ENCODE data around the gene METTL16.

Gene METTL16

GRCh38 chr17:2379489-2380225 lies 132.0 kb downstream of the METTL16 start:
- Histone ChIP-seq H3K9me3 (ENCODE audit: insufficient read depth, low read depth, low read length) (peaks cover 2% of the 10 kb centered on the region), H3K27ac (ENCODE audit: low read depth, low read length) (peak overlapping the region; percentile 70), H2BK12ac (ENCODE audit: low read length) (peak overlapping the region; percentile 38), H3K79me1 (ENCODE audit: low read length) (peaks cover 52% of the 10 kb centered on the region), H3K18ac (ENCODE audit: low read length) (peak overlapping the region; percentile 12), H2BK5ac (ENCODE audit: low read depth, low read length, poor library complexity) (peak overlapping the region; percentile 5), H3K79me2 (ENCODE audit: control insufficient read depth, insufficient read depth, low read length, poor library complexity) (peaks cover 5% of the 10 kb centered on the region), H3K9ac (ENCODE audit: low read length) (no peak overlapping the region), H3K36me3 (ENCODE audit: control insufficient read depth in 1 of 2, insufficient read depth in 2 of 2, low read length in 2 of 2) (peaks cover 37 to 43% of the 10 kb centered on the region in 2 experiments), H2AK5ac (ENCODE audit: low read length) (peak overlapping the region; percentile 33), H3K27me3 (ENCODE audit: insufficient read depth, low read length) (no peaks in the 10 kb centered on the region), H3K23ac (ENCODE audit: low read length) (no peak overlapping the region), H4K91ac (ENCODE audit: low read depth, low read length) (peak overlapping the region; percentile 49), H2AFZ (ENCODE audit: insufficient read depth, low read length, poor library complexity) (no peak overlapping the region), H3K4me1 (ENCODE audit: control insufficient read depth in 1 of 2, insufficient read depth in 2 of 2, low read length in 2 of 2) (peaks cover 56 to 68% of the 10 kb centered on the region in 2 experiments), H3K4me3 (ENCODE audit: low read depth, low read length) (no peak overlapping the region), H2BK120ac (ENCODE audit: insufficient read depth, low read length, poor library complexity) (peak overlapping the region; percentile 21), H3K4me2 (ENCODE audit: low read length) (no peak overlapping the region), H3K14ac (ENCODE audit: low read length) (peak overlapping the region; percentile 14), H4K12ac (ENCODE audit: low read depth, low read length) (no peak overlapping the region), H3K4ac (ENCODE audit: low read depth, low read length) (no peak overlapping the region), H4K8ac (ENCODE audit: low read depth, low read length) (peak overlapping the region; percentile 3)
- no CpG with 5 or more reads among the region's 25 CpGs for WGBS (ENCODE audit: extremely low coverage, insufficient coverage, insufficient read length)
- no peak for DNase-seq

- H3K23ac ChIP-seq (ENCODE audit: low read length), result no peak overlapping the region
- no peak overlapping the region for H3K4ac ChIP-seq (ENCODE audit: low read depth, low read length)
- H3K14ac ChIP-seq (ENCODE audit: low read length), result no peak overlapping the region
- H2BK120ac ChIP-seq (ENCODE audit: insufficient read depth, low read length, poor library complexity), result no peak overlapping the region
- no peak overlapping the region for H2AK5ac ChIP-seq (ENCODE audit: low read length)
- H2BK12ac ChIP-seq (ENCODE audit: low read length), result no peak overlapping the region
- H3K27ac ChIP-seq (ENCODE audit: low read depth, low read length), result no peak overlapping the region
- no peak overlapping the region for H2AFZ ChIP-seq (ENCODE audit: insufficient read depth, low read length, poor library complexity)
- peaks cover 2% of the 10 kb centered on the region for H3K9me3 ChIP-seq (ENCODE audit: insufficient read depth, low read depth, low read length)
- H3K27me3 ChIP-seq (ENCODE audit: insufficient read depth, low read length), result no peaks in the 10 kb centered on the region
- H3K4me2 ChIP-seq (ENCODE audit: low read length), result no peak overlapping the region
- no peak overlapping the region for H4K12ac ChIP-seq (ENCODE audit: low read depth, low read length)
- peaks cover 5% of the 10 kb centered on the region for H3K79me2 ChIP-seq (ENCODE audit: control insufficient read depth, insufficient read depth, low read length, poor library complexity)
- peaks cover 49% of the 10 kb centered on the region for H3K79me1 ChIP-seq (ENCODE audit: low read length)
- no peak overlapping the region for H4K8ac ChIP-seq (ENCODE audit: low read depth, low read length)
- no peak overlapping the region for H3K9ac ChIP-seq (ENCODE audit: low read length)
- peaks cover 37 to 43% of the 10 kb centered on the region in 2 experiments for H3K36me3 ChIP-seq (ENCODE audit: control insufficient read depth in 1 of 2, insufficient read depth in 2 of 2, low read length in 2 of 2)
- H2BK5ac ChIP-seq (ENCODE audit: low read depth, low read length, poor library complexity), result no peak overlapping the region
- H3K4me1 ChIP-seq (ENCODE audit: control insufficient read depth in 1 of 2, insufficient read depth in 2 of 2, low read length in 2 of 2), result peaks cover 57 to 67% of the 10 kb centered on the region in 2 experiments
- no peak overlapping the region for H3K18ac ChIP-seq (ENCODE audit: low read length)
- no peak for DNase-seq
- no peak overlapping the region for H4K91ac ChIP-seq (ENCODE audit: low read depth, low read length)
- WGBS (ENCODE audit: extremely low coverage, insufficient coverage, insufficient read length), result no CpG with 5 or more reads among the region's 11 CpGs
- H3K4me3 ChIP-seq (ENCODE audit: low read depth, low read length), result no peak overlapping the region
Measured at GRCh38 chr17:2378905-2379304, 132.8 kb downstream of the METTL16 start.

GRCh38 chr17:2377659-2378058 lies 134.0 kb downstream of the METTL16 start:
- no peak overlapping the region for H2AFZ ChIP-seq (ENCODE audit: insufficient read depth, low read length, poor library complexity)
- no peak overlapping the region for H2BK12ac ChIP-seq (ENCODE audit: low read length)
- H2BK5ac ChIP-seq (ENCODE audit: low read depth, low read length, poor library complexity), result no peak overlapping the region
- H2BK120ac ChIP-seq (ENCODE audit: insufficient read depth, low read length, poor library complexity), result no peak overlapping the region
- no peak overlapping the region for H3K18ac ChIP-seq (ENCODE audit: low read length)
- H4K8ac ChIP-seq (ENCODE audit: low read depth, low read length), result no peak overlapping the region
- H4K12ac ChIP-seq (ENCODE audit: low read depth, low read length), result no peak overlapping the region
- no CpG with 5 or more reads among the region's 10 CpGs for WGBS (ENCODE audit: extremely low coverage, insufficient coverage, insufficient read length)
- no peaks in the 10 kb centered on the region for H3K27me3 ChIP-seq (ENCODE audit: insufficient read depth, low read length)
- no peak for DNase-seq
- peaks cover 41% of the 10 kb centered on the region for H3K79me1 ChIP-seq (ENCODE audit: low read length)
- no peak overlapping the region for H3K27ac ChIP-seq (ENCODE audit: low read depth, low read length)
- no peak overlapping the region for H3K4me2 ChIP-seq (ENCODE audit: low read length)
- no peak overlapping the region for H3K4me3 ChIP-seq (ENCODE audit: low read depth, low read length)
- no peak overlapping the region for H3K23ac ChIP-seq (ENCODE audit: low read length)
- peaks cover 49 to 57% of the 10 kb centered on the region in 2 experiments for H3K4me1 ChIP-seq (ENCODE audit: control insufficient read depth in 1 of 2, insufficient read depth in 2 of 2, low read length in 2 of 2)
- H3K14ac ChIP-seq (ENCODE audit: low read length), result no peak overlapping the region
- no peak overlapping the region for H3K9ac ChIP-seq (ENCODE audit: low read length)
- no peak overlapping the region for H4K91ac ChIP-seq (ENCODE audit: low read depth, low read length)
- H3K9me3 ChIP-seq (ENCODE audit: insufficient read depth, low read depth, low read length), result peaks cover 5% of the 10 kb centered on the region
- H3K36me3 ChIP-seq (ENCODE audit: control insufficient read depth in 1 of 2, insufficient read depth in 2 of 2, low read length in 2 of 2), result peaks cover 47 to 54% of the 10 kb centered on the region in 2 experiments
- peaks cover 5% of the 10 kb centered on the region for H3K79me2 ChIP-seq (ENCODE audit: control insufficient read depth, insufficient read depth, low read length, poor library complexity)
- no peak overlapping the region for H2AK5ac ChIP-seq (ENCODE audit: low read length)
- no peak overlapping the region for H3K4ac ChIP-seq (ENCODE audit: low read depth, low read length)

GRCh38 chr17:2376107-2376506 lies 135.6 kb downstream of the METTL16 start:
- H2AFZ ChIP-seq (ENCODE audit: insufficient read depth, low read length, poor library complexity), result no peak overlapping the region
- peaks cover 28% of the 10 kb centered on the region for H3K79me1 ChIP-seq (ENCODE audit: low read length)
- H3K4me2 ChIP-seq (ENCODE audit: low read length), result no peak overlapping the region
- H3K4me3 ChIP-seq (ENCODE audit: low read depth, low read length), result no peak overlapping the region
- H4K8ac ChIP-seq (ENCODE audit: low read depth, low read length), result no peak overlapping the region
- H4K12ac ChIP-seq (ENCODE audit: low read depth, low read length), result no peak overlapping the region
- H3K23ac ChIP-seq (ENCODE audit: low read length), result no peak overlapping the region
- no peak overlapping the region for H2BK12ac ChIP-seq (ENCODE audit: low read length)
- WGBS (ENCODE audit: extremely low coverage, insufficient coverage, insufficient read length), result no CpG with 5 or more reads among the region's 14 CpGs
- H3K79me2 ChIP-seq (ENCODE audit: control insufficient read depth, insufficient read depth, low read length, poor library complexity), result peaks cover under 1% of the 10 kb centered on the region
- peaks cover 55 to 60% of the 10 kb centered on the region in 2 experiments for H3K36me3 ChIP-seq (ENCODE audit: control insufficient read depth in 1 of 2, insufficient read depth in 2 of 2, low read length in 2 of 2)
- H3K4ac ChIP-seq (ENCODE audit: low read depth, low read length), result no peak overlapping the region
- peaks cover 35 to 43% of the 10 kb centered on the region in 2 experiments for H3K4me1 ChIP-seq (ENCODE audit: control insufficient read depth in 1 of 2, insufficient read depth in 2 of 2, low read length in 2 of 2)
- no peak overlapping the region for H3K14ac ChIP-seq (ENCODE audit: low read length)
- no peak overlapping the region for H3K9ac ChIP-seq (ENCODE audit: low read length)
- peaks cover 5% of the 10 kb centered on the region for H3K9me3 ChIP-seq (ENCODE audit: insufficient read depth, low read depth, low read length)
- no peaks in the 10 kb centered on the region for H3K27me3 ChIP-seq (ENCODE audit: insufficient read depth, low read length)
- H2BK5ac ChIP-seq (ENCODE audit: low read depth, low read length, poor library complexity), result peak overlapping the region; percentile 57
- no peak overlapping the region for H2BK120ac ChIP-seq (ENCODE audit: insufficient read depth, low read length, poor library complexity)
- H3K27ac ChIP-seq (ENCODE audit: low read depth, low read length), result peak overlapping the region; percentile 83
- peak overlapping the region; percentile 49 for H4K91ac ChIP-seq (ENCODE audit: low read depth, low read length)
- no peak overlapping the region for H3K18ac ChIP-seq (ENCODE audit: low read length)
- H2AK5ac ChIP-seq (ENCODE audit: low read length), result no peak overlapping the region
- no peak for DNase-seq
